WI38 (cell line): ENCODE data around the gene MCRIP1.
A peak's percentile ranks its signal among the peaks of the same experiment; 100 is the strongest.

ENCODE experiments used
- H3K4me3 ChIP-seq: 2 replicates; pipeline ENCODE4 v1.5.1; 2011; ENCODE audit warnings: low read depth, mild to moderate bottlenecking, control low read depth, low read length
- CTCF ChIP-seq: IDR thresholded peaks from 2 replicates; pipeline ENCODE4 v1.5.1; 2012; ENCODE audit warnings: low read depth, mild to moderate bottlenecking, control low read depth, low read length

The MCRIP1 gene, protein sequence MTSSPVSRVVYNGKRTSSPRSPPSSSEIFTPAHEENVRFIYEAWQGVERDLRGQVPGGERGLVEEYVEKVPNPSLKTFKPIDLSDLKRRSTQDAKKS

DNA sequence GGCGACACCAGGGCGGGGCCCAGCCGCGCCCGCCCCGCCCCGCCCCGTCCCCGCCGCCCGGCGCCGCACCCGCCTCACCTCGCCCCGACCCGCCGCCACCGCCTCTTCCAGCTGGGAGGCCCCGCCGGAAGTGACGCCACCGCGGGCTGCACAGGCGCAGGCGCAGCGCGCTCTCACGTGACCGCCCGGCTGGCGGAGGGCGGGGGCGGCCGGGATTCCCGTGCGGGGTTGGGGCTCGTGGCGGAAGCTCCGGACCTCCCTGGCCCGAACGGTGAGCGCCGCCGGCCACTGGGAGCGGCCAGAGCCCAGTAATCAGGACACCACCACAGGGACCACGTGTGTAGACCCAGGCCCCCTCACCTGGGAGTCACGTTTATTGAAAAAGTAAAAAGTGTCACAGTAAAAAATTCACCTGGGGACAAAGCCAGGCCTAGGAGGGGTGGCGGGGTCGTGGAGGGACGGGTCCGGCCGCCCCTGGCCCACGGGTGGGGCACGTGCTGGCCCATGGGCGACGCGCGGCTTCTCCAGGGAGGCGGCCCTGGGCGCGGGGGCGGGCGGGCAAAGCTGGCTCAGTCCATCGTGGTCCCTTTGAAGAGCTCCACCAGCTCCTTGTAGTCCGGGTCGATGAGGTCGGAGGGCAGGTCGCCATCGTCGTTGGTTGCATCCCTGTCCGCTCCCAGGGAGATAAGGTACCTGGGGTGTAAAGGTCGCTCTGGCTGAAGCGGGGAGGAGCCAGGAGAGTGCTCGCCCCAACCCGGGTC lies at the start of gene MCRIP1:
MCRIP1 (minus strand) TSS at position 132 of the 761 bp plus-strand sequence. CDS start 8,785 bp downstream, outside the sequence.
- TF ChIP-seq CTCF = no peak
- peak within 1 kb of the TSS; percentile 81 for H3K4me3 ChIP-seq

DNA sequence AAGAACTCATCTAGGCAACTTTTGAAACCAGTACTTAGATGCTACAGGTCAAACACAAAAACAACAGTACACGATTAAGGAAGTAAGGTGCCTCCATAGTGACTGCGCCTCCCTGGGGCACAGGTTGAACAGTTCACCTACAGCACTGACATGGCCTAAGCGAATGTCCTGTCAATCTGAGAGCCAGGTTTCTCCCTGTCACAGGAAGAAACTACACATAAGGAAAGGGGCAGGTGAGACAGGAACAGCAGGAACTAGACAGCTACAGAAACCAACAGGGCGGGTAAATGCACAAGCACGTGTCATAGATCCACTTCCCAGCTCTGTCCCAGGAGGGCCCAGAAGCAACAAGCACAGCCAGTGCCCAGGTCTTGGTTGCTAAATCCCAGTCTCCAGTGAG lies 46.0 kb upstream of the MCRIP1 start:
- no peak for TF ChIP-seq CTCF
- H3K4me3 ChIP-seq = no peak overlapping the region

- no peak overlapping the region for H3K4me3 ChIP-seq
- no peak for TF ChIP-seq CTCF
These were observed 45.2 kb upstream of the MCRIP1 start for GRCh38 chr17:81878294-81878693.

DNA sequence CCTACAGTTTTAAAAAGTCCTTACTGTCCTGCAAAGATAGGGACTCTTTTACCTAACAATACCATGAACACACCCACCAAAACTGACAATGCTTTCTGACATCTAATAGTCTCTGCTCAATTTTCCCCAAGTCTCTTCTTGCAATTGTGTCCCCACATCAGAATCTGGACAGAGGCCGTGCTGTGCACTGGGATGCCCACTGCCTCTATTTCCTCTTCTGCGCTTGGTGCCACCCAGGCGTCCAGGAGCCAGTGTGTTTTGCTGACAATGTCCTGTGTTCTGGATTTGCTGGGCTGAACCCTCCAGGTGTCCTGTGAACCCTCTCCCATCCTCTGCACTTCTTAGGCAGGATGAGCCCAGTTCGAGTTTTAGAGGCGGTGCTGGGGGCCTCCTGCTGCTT lies 44.5 kb upstream of the MCRIP1 start:
- TF ChIP-seq CTCF = no peak
- no peak overlapping the region for H3K4me3 ChIP-seq

- H3K4me3 ChIP-seq = peak overlapping the region; percentile 69
- no peak for TF ChIP-seq CTCF
These were observed 38.5 kb upstream of the MCRIP1 start for GRCh38 chr17:81871387-81872230.

- TF ChIP-seq CTCF = no peak
- peak within 1 kb of the TSS; percentile 73 for H3K4me3 ChIP-seq
These were observed 37.9 kb upstream of the MCRIP1 start, which contains the start of gene ARHGDIA for GRCh38 chr17:81870981-81871386. TSS of gene ARHGDIA (minus strand) at chr17:81871337. CDS start at chr17:81869930, 1,407 bp downstream.
